ENCODE results near the gene HEXIM2.

GRCh38 chr17:45127207-45127547 is 34.5 kb upstream of the HEXIM2 start:
- no peak for TF ChIP-seq GATA2 (IDR thresholded peaks at IDR 0.05; ENCODE audit: low read depth, low read length)
- TF ChIP-seq GATA3 (IDR thresholded peaks at IDR 0.05; ENCODE audit: low read depth, low read length): no peak

All from SH-SY5Y (cell line).